Adrenal gland (tissue), 12 donors: ENCODE measurements around the gene LYPD6B. TPM values are rescaled to one million over a fixed set of nuclear protein-coding genes. Genes with fewer than 3 reads are reported as not detected.

Experiments used
- DNase-seq, 7 donors: peaks; one replicate each; pipeline ENCODE4 v3.0.0-alpha.2; 2019 to 2020
- H3K27ac ChIP-seq, 5 donors: fragments of 200-600 bp; sonication (generic) in 4 of 5; 1 replicate in 3 of 5; 2 replicates in 2 of 5; pipeline versions ENCODE4 v1.5.1 to v1.8.0; 2016 to 2020; ENCODE audit warnings: mild to moderate bottlenecking in 1 of 5
- H3K27me3 ChIP-seq: fragments of 200-600 bp; 2 replicates; pipeline ENCODE4 v1.8.0; 2021
- H3K36me3 ChIP-seq, 2 donors: fragments of 200-600 bp; replicated peaks in 1 of 2; 1 replicate in 1 of 2; 2 replicates in 1 of 2; pipeline versions ENCODE4 v1.5.1 to v1.8.0; 2018 to 2022
- H3K4me1 ChIP-seq, 2 donors: fragments of 200-600 bp; replicated peaks in 1 of 2; 1 replicate in 1 of 2; 2 replicates in 1 of 2; pipeline versions ENCODE4 v1.5.1 to v1.8.0; 2018 to 2021
- H3K4me3 ChIP-seq, 4 donors: fragments of 200-600 bp; sonication (generic) in 3 of 4; one replicate each; pipeline ENCODE4 v1.5.1; 2016 to 2018
- H3K9me3 ChIP-seq, 3 donors: fragments of 200-600 bp; sonication (generic) in 1 of 3; replicated peaks in 1 of 3; 1 replicate in 2 of 3; 2 replicates in 1 of 3; pipeline versions ENCODE4 v1.5.1 to v1.8.0; 2016 to 2021
- CTCF ChIP-seq, 6 experiments: fragments of 450-650 bp in 4 of 6; fragments of 200-600 bp in 2 of 6; sonication (generic) in 1 of 6; IDR thresholded peaks; 1 replicate in 5 of 6; 2 replicates in 1 of 6; pipeline versions ENCODE4 v1.5.1 to v1.8.0; 2016 to 2021; ENCODE audit warnings: antibody characterized with exemption in 6 of 6, mild to moderate bottlenecking in 2 of 6, moderate library complexity in 1 of 6
- POLR2A ChIP-seq, 2 donors: fragments of 450-650 bp; IDR thresholded peaks; one replicate each; pipeline ENCODE4 v1.6.1; 2017; ENCODE audit warnings: antibody characterized with exemption in 2 of 2, mild to moderate bottlenecking in 2 of 2, moderate library complexity in 1 of 2
- WGBS, 4 donors: extraction: QIAGEN DNeasy Blood & Tissue Kit in 2 of 4; methylation state at CpG; one replicate each; pipeline versions ENCODE4 v1.1.5 to v1.1.7; 2013 to 2017; 5-methylcytosine and 5-hydroxymethylcytosine counted together
- intact Hi-C, 2 donors: fragments of 100-400 bp; cut with DNase I; formaldehyde crosslinking; loops; one replicate each; pipeline versions ENCODE4 v1.14.1 to v1.15.0; 2022 to 2023
- polyA plus RNA-seq, 3 donors: library from polyadenylated mRNA; stranded (reverse); fragments of 200-250 nt in 2 of 3; fragments of 350-450 nt in 1 of 3; fragmentation: Illumina TruSeq in 1 of 3; extraction: RNeasy Lipid Tissue Mini Kit (QIAGEN cat#74804) in 1 of 3; gene quantifications; one replicate each; pipeline ENCODE4 v1.2.3, GENCODE V29; 2013 to 2014
- total RNA-seq, 9 donors: library from RNA; depleted of rRNA in 4 of 9; stranded (reverse); fragments of >200 nt in 4 of 9; fragments of 120-200 nt in 1 of 9; fragmentation: NEBNext Ultra II Directional in 1 of 9; extraction: Animal tissue kit (Norgen Biotek cat#: 25700) in 1 of 9; gene quantifications; one replicate each; pipeline versions ENCODE4 v1.1.0 to v1.2.4, GENCODE V29; 2013 to 2023
- donor health status: healthy with polysubstance abuse.
- donor health status: Bipolar disorder and iron deficiency.
- donor health status: DM: yes; HTN: yes; CAD: no.
- donor health status: DM: no; HTN: no; CAD: no.
- donor health status: DM: no; HTN: no; CAD: no.
- donor health status: DM: yes; HTN: yes; CAD: no.

Gene LYPD6B
- total and polyA plus RNA-seq, 12 donors, result 0.15 to 0.98 (median 0.50) TPM; not detected in 2

- Histone ChIP-seq H3K4me1 (no peaks in the 10 kb centered on the region), H3K27ac (no peak overlapping the region), H3K4me3 (no peak overlapping the region), H3K27me3 (peaks cover 35% of the 10 kb centered on the region), H3K36me3 (no peaks in the 10 kb centered on the region), H3K9me3 (no peaks in the 10 kb centered on the region)
- no peak for DNase-seq
- intact Hi-C loops, result no loop called here
- TF ChIP-seq POLR2A (IDR thresholded peaks at IDR 0.05), result no peak
- TF ChIP-seq CTCF (IDR thresholded peaks at IDR 0.05), result no peak
- WGBS, 4 donors, result 84 to 90% (median 86%) methylated on average over 4 of the region's 4 CpGs
These were observed 1.8 kb upstream of the LYPD6B start for GRCh38 chr2:149036507-149037293.

GRCh38 chr2:149037851-149038250, 648 bp upstream of the LYPD6B start:
- TF ChIP-seq CTCF (IDR thresholded peaks at IDR 0.05) (no peak), POLR2A (IDR thresholded peaks at IDR 0.05) (no peak)
- WGBS, 4 donors, result 67 to 82% (median 76%) methylated on average over 7 to 8 of the region's 8 CpGs
- Histone ChIP-seq H3K27ac (no peak overlapping the region), H3K27me3 (peaks cover 35% of the 10 kb centered on the region), H3K9me3 (no peaks in the 10 kb centered on the region), H3K4me1 (no peaks in the 10 kb centered on the region), H3K4me3 (no peak overlapping the region), H3K36me3 (no peaks in the 10 kb centered on the region)
- DNase-seq, result no peak
- intact Hi-C loops, result no loop called here

DNA sequence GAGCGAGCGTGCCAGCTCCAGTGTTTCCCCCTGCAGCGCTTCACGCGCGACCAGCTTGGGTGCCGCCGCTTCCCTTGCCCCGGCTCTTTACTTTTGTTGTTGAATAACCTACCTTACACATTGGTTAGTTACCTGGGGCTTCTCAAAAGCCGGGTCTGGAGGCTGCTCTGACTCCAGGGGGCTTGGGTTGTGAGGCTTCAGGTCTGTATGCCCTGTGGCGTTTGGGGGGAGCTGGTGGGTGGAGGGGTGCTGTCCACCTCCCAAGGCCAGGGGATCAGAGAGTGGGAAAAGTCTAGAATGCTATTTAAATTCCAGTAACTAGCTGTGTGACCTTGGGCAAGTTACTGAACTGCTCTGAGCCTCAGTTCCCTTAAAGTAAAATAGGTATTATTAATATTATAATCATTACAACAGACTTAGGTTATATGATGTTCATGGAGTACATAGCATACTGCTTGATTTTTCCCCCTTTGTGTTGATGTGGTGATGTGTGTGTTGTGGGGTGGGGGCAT, 770 bp downstream of the LYPD6B start:
- Histone ChIP-seq H3K4me1 (no peaks in the 10 kb centered on the region), H3K4me3 (no peak overlapping the region), H3K27ac (no peak overlapping the region), H3K9me3 (no peaks in the 10 kb centered on the region), H3K27me3 (peaks cover 35% of the 10 kb centered on the region), H3K36me3 (no peaks in the 10 kb centered on the region)
- 28 to 63% (median 32%) methylated on average over 1 to 11 of the region's 11 CpGs for WGBS, 4 donors
- intact Hi-C loops, result no loop called here
- DNase-seq, result no peak
- no peak for TF ChIP-seq POLR2A (IDR thresholded peaks at IDR 0.05)
- no peak for TF ChIP-seq CTCF (IDR thresholded peaks at IDR 0.05)

GRCh38 chr2:149040451-149040850, 2.0 kb downstream of the LYPD6B start:
- Histone ChIP-seq H3K9me3 (no peaks in the 10 kb centered on the region), H3K27ac (no peak overlapping the region), H3K27me3 (peaks cover 35% of the 10 kb centered on the region), H3K36me3 (no peaks in the 10 kb centered on the region), H3K4me1 (no peaks in the 10 kb centered on the region), H3K4me3 (no peak overlapping the region)
- intact Hi-C loops, result no loop called here
- WGBS, 4 donors, result 65 to 76% (median 74%) methylated on average over 7 of the region's 7 CpGs
- TF ChIP-seq CTCF (IDR thresholded peaks at IDR 0.05), result peak in 2 of 6 experiments; percentile 11 to 22
- TF ChIP-seq POLR2A (IDR thresholded peaks at IDR 0.05), result no peak
- DNase-seq, result no peak
